Activated CD4-positive, alpha-beta T cell treated with anti-CD3 and anti-CD28 coated beads for 24 hours (primary cell): ENCODE data around the gene CDC5L.
"Not testable (repeated sequence)": the region's sequence is repeated elsewhere in the genome, so short reads cannot be mapped to it uniquely, and the experiment has no call there.

Experiments used
- DNase-seq, 2 donors: peaks; one replicate each; pipeline ENCODE4 v3.0.0-alpha.2; 2020; ENCODE audit warnings: low read depth in 2 of 2

CDC5L gene

GRCh38 chr6:44387346-44388134, at the start of gene CDC5L:
Gene CDC5L (plus strand): TSS chr6:44387706. CDS start chr6:44387824, 118 bp downstream.
- peak; percentile 85 to 88 for DNase-seq

GRCh38 chr6:44338228-44339122, 49.0 kb upstream of the CDC5L start:
- DNase-seq = peak; percentile 56 to 60

GRCh38 chr6:44339301-44339700, 48.2 kb upstream of the CDC5L start:
- no peak for DNase-seq

- DNase-seq = no peak
Observed at GRCh38 chr6:44339763-44340625, 47.5 kb upstream of the CDC5L start.

GRCh38 chr6:44341095-44341890, 46.2 kb upstream of the CDC5L start:
- no peak for DNase-seq

GRCh38 chr6:44342052-44342451, 45.5 kb upstream of the CDC5L start:
- no peak for DNase-seq

GRCh38 chr6:44342489-44342888, 45.0 kb upstream of the CDC5L start, which contains the start of gene SPATS1:
Gene SPATS1 (plus strand): TSS chr6:44342650. CDS start chr6:44343096, 446 bp downstream.
- DNase-seq = no peak

GRCh38 chr6:44346818-44347217, 40.7 kb upstream of the CDC5L start:
- DNase-seq = not testable (repeated sequence)

- DNase-seq = no peak
Observed at GRCh38 chr6:44349904-44350649, 37.4 kb upstream of the CDC5L start.

GRCh38 chr6:44350650-44350994, 36.9 kb upstream of the CDC5L start:
- not testable (repeated sequence) for DNase-seq

GRCh38 chr6:44352259-44352658, 35.2 kb upstream of the CDC5L start:
- no peak for DNase-seq

GRCh38 chr6:44353336-44353735, 34.2 kb upstream of the CDC5L start:
- no peak for DNase-seq

- DNase-seq = no peak
Observed at GRCh38 chr6:44355640-44356039, 31.9 kb upstream of the CDC5L start.

GRCh38 chr6:44356487-44356886, 31.0 kb upstream of the CDC5L start:
- no peak for DNase-seq

- DNase-seq = no peak
Observed at GRCh38 chr6:44359973-44360372, 27.5 kb upstream of the CDC5L start.

- no peak for DNase-seq
Observed at GRCh38 chr6:44361947-44362346, 25.6 kb upstream of the CDC5L start.

GRCh38 chr6:44363377-44363926, 24.1 kb upstream of the CDC5L start:
- no peak for DNase-seq

- DNase-seq = no peak
Observed at GRCh38 chr6:44366781-44367180, 20.7 kb upstream of the CDC5L start.

GRCh38 chr6:44367681-44368080, 19.8 kb upstream of the CDC5L start:
- no peak for DNase-seq

GRCh38 chr6:44373051-44373450, 14.5 kb upstream of the CDC5L start:
- no peak for DNase-seq
